T1000 (cell line): ENCODE data around the gene CHTF8.
A peak's percentile ranks its signal among the peaks of the same experiment; 100 is the strongest.
"Not testable (repeated sequence)": the region's sequence is repeated elsewhere in the genome, so short reads cannot be mapped to it uniquely, and the experiment has no call there.

Experiments
- DNase-seq: peaks from one replicate; lab custom pipeline; 2025; ENCODE audit warnings: mixed read lengths; lab: John Stamatoyannopoulos, UW

The CHTF8 gene

GRCh38 chr16:69132424-69133252 is at the start of gene CHTF8, which contains the start of gene UTP4:
CHTF8 (minus strand) TSS chr16:69132588; CDS start chr16:69121458, 11,130 bp downstream.
UTP4 (plus strand) TSS chr16:69132649; CDS start chr16:69133460, 811 bp downstream.
- peak; percentile 55 for DNase-seq

DNA sequence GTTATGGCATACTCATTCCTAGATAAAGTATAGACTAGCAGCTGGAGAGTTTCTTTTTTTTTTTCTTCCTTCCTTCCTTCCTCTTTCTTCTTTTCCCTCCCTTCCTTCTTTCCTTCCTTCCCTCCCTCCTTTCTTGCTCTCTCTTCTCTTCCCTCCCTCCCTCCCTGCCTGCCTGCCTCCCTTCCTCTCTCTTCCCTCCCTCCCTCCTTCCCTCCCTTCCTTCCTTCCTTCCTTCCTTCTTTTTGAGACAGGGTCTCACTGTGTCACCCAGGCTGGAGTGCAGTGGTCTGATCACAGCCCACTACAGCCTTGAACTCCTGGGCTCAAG is 47.6 kb upstream of the CHTF8 start:
- DNase-seq: no peak

DNA sequence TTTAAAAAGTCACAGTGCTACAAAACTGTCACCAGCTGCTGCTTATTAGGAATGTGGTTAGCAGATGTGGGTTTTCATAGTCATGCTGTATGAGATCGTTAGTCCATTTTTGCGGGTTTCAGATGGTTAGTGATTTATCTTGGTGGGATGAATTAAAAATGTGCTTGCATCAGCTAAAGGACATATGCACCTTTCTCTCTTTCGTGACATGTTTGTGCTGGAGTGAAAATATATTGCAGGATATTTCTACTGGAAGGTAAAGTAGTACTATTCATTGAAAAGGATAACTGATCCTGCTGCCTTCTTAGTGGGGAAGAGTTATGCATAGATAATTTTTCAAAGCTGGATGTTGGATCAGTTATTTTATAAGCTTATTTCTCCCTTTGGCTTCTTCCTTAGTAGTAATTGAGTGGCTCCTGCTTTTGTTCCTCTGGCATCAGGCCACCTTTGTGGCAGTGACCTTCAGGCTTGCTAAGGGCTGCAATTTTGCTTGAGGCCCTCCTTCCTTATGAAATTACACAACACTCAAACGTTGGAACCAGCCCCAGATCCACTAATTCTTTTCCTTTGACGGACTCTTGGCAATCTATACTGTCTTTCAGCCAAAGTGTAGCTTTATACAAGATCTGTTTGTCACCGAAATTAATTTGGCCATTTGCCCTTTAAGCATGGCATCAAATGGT is 47.1 kb upstream of the CHTF8 start:
- DNase-seq: peak; percentile 29

DNA sequence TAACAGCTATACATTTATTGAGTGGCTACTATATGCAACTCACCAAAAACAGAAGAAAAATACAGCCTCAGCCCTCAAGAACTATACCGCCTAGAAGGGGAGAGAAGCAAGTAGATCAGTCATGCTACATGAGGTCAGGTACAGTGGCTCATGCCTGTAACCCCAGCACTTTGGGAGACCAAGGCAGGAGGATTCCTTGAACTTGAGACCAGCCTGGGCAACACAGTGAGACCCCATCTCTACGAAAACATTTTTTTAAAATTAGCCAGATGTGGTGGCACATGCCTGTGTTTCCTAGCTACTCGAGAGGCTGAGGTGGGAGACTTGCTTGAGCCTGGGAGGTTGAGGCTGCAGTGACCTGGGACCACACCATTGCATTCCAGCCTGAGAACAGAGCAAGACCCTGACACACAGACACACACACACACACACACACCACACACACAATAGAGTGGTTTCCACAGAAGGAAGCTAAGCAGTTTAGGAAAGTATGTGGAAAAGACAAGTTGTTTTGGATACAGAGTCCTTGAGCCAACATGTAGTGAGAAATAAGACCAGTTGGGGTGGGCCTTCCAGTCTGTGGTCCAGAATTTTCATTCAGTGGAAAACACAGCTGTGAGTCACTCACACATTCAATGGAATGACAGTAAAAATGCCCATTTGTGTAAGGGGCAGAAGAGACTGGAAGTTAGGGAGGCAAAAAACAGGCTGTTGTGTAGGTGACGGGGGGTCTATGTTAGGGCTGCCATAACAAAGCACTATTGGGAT is 43.8 kb upstream of the CHTF8 start:
- no peak for DNase-seq

DNA sequence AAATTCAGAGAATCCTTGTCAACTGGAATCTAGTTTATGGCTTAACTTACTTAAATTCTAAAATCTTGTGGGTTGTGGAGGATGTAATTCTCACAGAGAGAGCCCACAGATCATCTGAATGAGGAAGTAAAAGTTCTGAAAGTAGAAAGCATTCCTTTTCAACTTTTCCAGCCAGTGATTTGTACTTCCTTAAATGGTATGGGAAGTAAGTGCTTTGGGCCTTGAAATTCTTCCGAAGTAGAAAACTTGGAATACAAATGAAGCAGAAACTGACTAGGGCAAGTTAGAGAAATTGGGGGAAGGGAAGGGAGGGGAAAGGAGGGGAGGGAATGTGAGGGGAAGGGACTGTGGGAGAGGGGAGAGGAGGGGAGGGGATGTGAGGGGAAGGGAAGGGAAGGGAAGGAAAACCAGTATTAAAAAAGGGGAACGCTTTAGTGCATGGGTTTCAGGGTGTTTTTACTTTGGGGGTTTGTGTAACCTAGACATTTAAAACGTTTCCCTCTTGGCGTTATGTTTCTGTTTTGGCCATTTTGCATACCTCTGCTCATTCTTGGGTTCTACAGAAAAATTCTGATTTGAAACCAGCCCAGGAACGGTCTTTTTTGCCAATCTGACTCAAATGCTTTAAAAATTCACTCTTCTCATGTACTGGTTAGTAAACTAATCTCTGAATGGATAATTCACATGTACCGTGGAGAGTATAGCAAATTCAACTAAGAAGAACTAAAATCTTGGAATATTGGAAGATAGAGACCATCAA is 39.1 kb upstream of the CHTF8 start:
- DNase-seq: no peak

- no peak for DNase-seq
Observed at GRCh38 chr16:69169607-69170352, 37.4 kb upstream of the CHTF8 start.

DNA sequence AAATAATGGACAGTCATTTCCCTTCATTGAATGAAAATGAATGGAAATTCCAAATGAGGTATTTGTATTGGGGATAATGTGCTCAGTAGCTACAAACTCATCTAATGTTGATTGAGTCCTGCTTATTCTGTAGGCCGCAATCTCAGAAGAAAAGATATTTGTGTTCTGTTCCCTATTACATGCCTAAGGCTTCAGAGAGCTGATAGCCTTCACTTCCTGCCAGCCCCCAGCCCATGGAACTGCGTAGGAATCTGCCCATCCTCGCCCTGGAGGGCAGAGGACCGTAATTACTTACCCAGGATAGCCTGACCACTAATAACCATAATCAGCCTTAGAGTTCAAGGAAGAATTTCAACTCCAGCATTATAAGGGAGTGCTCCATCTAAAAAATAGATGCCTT is 36.7 kb upstream of the CHTF8 start:
- DNase-seq: no peak

DNA sequence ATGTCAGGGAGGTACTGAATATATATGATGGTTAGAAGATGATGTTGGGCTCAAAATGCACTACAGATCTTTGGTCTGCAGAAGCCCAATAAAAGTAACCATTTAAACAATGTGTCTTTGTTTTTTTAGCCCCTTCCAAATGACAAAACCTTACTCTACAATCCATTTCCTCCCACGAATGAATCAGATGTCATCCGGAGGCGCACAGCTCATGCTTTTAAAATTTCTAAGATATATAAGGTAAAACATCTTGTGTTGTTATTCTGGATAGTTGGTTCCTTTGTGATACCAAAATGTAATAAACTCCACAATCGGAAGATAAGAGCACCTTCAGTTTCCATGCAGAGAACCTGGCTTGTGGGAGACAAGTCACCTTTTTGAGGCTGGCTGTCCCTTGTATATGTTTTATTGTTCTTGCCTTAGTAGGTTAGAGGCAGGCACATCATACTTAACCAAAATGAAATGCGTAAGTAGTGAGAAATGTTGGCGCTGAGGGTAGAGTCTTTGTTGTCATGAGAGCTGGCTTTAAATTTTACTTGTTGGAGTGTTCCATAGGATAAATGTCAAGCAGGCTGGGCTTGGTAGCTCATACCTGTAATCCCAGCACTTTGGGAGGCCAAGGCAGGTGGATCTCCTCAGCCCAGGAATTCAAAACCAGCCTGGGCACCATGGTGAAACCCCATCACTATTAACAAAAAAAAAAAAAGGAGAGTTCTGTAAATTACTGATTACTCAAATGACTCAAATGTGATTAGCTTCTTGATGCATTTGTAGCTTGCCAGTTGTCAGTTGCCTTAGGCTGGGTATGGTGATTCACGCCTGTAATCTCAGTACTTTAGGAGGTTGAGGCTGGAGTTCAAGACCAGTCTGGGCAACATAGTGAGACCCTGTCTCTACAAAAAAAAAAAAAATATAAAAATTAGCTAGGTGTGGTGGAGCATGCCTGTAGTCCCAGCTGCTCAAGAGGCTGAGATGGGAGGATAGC is 34.9 kb upstream of the CHTF8 start:
- DNase-seq: no peak

DNA sequence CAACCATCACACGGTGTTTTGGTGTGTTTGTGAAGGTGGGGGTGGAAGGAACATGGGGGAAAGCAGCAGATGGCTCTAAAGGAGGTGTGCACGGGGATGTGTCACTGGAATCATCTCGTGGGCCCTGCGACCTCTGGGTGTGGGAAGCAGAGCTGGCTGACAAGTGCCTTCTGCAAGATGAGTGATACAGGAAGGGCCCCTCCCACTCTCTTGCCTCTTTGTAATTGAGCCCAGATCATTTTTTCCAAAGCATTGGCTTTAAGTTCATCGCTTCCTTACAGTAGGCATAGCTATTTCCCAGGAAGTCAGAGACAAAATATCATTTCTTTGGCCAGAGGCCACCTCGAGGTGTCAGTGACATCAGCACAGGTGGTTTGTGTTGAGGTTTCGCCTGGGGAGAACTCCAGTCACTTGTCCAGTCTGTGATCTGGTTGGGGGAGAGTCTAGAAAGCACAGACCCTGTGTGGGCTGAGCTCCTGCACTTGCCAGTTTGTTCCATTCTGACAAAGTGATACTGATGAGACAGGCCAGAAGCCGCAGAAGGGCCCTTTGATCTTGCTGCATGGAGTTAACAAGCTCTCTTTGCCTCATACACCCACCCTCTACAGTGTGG is 33.9 kb upstream of the CHTF8 start:
- no peak for DNase-seq

DNA sequence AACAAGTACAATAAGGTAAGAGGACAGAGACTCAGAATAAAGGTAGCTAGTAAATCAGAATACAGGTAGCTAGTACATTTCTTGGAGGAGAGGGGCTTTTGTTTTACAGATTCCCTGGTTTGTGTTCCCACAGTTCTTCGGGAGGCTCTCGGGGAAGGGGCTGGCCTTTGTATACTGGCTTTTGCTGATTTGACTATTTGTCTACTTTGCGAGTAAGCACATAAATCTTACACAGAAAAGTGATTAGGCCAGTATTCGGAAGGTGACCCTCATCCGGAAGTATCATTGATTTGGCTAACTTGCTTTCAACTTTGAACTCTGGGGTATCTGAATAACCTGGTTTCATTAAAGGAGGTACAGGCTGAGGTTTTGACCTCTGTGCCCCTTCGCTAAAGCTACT is 33.2 kb upstream of the CHTF8 start:
- no peak for DNase-seq

- DNase-seq: no peak
Observed at GRCh38 chr16:69160192-69160591, 27.8 kb upstream of the CHTF8 start.

- no peak for DNase-seq
Observed at GRCh38 chr16:69157196-69157595, 24.8 kb upstream of the CHTF8 start.

GRCh38 chr16:69150146-69150865 is 17.9 kb upstream of the CHTF8 start:
- no peak for DNase-seq

DNA sequence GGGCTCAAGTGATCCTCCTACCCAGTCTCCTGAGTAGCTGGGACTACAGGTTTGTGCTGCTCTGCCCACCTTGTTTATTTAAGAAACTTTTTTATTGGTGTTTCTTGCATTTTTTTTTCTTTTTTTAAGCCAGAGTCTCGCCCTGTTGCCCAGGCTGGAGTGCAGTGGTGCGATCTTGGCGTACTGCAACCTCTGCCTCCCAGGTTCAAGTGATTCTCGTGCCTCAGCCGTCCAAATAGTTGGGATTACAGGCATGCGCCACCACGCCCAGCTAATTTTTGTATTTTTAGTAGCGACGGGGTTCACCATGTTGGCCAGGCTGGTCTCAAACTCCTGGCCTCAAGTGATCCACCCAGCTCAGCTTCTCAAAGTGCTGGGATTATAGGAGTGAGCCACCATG is 17.2 kb upstream of the CHTF8 start:
- DNase-seq: not testable (repeated sequence)

- DNase-seq: no peak
Observed at GRCh38 chr16:69145658-69146057, 13.3 kb upstream of the CHTF8 start.

DNA sequence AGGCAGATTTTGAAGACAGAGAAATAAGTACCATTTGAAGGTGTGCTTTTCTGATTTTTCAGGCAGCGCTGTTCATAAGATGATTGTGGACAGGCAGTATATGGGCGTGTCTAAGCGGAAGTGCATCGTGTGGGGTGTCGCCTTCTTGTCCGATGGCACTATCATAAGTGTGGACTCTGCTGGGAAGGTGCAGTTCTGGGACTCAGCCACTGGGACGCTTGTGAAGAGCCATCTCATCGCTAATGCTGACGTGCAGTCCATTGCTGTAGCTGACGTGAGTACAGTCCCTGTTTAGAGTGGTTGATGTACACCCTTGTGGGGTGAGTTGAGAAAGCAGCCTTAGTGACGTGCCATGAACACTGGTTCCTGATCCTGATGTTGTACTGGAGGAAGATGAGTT is 10.7 kb upstream of the CHTF8 start:
- no peak for DNase-seq

GRCh38 chr16:69141936-69142335 is 9.5 kb upstream of the CHTF8 start:
- DNase-seq: no peak

- DNase-seq: no peak
Observed at GRCh38 chr16:69141014-69141413, 8.6 kb upstream of the CHTF8 start.

GRCh38 chr16:69139464-69139863 is 7.1 kb upstream of the CHTF8 start:
- DNase-seq: not testable (repeated sequence)
